GM18517 (cell line): ENCODE data around the gene IL4I1.

Experiments used
- ATAC-seq: cut with Tn5 transposase; IDR thresholded peaks from one replicate; pipeline ENCODE4 v1.9.1; 2021; ENCODE audit warnings: mild to moderate bottlenecking, moderate library complexity; ENCODE audit not compliant: unreplicated experiment

IL4I1 gene

DNA sequence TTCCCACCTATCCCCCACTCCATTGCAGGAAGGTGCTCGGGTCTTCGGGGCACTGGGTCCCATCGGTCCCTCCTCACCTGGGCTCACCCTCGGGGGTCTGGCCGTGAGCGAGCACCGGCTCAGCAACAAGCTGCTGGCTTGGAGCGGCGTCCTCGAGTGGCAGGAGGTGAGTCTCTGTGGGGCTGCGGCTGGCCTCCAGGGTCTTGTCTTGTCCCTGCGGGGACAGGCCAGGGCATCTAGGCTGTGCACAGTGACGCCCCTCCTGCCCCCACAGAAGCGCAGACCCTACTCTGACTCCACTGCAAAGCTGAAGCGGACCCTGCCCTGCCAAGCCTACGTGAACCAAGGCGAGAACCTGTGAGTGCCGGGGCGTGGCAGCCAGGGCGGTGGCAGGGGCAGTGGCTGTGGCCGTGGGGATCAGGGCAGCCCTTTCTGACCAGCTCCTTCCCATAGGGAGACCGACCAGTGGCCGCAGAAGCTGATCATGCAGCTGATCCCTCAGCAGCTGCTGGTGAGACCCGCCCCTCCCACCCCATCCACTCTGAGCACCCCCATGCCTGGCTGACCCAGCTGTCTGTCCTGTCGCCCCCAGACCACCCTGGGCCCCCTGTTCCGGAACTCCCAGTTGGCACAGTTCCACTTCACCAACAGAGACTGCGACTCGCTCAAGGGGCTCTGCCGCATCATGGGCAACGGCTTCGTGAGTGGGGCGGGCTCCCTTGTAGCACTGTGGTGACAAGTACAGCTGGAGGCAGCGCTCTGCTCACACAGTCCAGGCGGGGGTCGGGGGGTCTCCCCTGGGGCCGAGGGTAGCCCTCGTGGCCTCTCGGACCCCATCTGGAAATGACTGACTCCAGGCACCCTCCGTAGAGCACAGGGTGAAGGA lies 42.1 kb downstream of the IL4I1 start:
- ATAC-seq, result no peak

DNA sequence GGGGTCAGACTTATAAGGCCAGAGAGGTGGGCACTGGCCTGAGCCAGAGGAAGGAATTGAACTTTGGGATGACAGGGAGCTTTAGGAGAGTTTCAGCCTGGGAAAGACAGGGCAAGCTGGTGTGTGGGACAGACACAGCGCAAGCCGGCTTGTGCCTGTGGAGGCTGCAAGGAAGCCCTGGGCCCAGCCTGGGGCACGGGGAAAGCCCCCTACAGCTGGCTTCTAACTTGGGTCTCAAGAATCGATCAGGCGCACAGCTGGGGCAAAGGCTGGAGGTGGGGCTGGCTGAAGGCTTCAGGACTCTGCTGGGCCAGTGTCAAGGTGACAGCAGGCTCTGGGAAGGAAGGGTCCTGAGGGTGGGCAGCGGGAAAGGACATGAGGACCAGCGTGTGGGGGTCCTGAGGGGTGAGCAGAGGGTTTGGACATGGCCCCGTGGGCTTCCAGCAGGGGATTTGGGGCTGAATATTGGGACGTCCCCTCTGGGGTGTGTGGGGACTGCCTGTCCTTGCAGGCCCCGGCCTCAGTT lies 42.8 kb downstream of the IL4I1 start:
- no peak for ATAC-seq

DNA sequence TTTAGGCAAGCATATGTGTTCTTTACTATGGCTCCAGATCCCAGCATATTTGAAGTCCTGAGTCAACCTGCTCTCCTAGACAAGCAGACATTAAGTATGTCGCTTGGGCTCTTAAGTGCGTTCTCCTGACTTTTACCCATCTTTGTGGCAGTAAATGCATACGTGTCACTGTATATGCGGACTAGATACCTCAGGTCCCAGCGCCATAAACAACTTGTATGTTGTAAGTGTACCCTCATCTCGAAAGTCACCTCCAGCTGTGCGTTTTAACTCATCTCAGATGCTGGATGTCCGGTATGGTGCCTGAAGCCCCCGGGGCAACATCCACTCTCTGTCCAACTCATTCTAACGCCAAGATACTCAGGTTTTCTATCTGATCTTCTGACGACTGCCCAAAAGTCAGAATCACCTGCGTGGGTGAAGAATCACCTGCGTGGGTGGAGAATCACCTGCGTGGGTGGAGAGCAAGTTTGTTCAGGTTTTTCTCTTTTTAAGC lies 44.0 kb downstream of the IL4I1 start:
- no peak for ATAC-seq

DNA sequence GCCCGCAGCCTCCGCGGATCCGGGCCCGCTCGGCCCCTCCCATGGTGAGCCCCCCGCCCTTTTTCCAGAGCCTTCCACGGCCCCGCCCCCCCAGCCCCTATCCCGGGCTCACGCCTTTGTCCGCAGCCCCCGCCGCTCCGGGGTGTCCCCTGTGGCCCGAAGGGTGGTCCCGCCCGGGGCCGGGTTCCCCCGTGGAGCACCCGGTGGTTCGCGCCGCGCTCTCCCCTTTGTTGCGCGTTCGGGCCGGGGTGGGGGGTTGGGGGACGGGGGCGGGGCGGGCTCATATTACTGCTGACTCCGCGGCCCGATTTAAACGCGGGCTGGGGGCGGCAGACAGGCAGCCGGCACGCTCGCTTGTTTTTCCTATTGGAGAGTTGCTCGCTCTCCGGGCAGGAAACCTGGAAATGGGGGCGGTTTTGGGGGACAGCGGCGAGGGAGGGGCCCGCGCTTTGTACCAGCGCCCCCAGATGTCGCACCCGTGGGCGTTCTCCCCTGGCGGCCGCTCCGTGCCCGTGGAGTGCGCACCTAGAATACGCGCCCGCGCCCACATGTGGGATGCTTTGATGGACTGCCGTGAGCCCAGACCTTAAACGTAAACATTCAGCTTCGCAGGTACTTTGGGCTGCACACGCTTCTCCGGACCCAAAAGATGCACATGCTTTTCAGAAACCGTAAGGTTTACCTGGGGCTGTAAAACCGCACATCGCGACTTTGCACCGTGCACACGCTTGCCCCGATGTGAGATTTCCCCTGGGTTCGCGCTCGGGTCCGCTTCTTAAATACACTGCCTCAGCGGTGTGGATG lies 45.0 kb downstream of the IL4I1 start:
- ATAC-seq, result no peak

DNA sequence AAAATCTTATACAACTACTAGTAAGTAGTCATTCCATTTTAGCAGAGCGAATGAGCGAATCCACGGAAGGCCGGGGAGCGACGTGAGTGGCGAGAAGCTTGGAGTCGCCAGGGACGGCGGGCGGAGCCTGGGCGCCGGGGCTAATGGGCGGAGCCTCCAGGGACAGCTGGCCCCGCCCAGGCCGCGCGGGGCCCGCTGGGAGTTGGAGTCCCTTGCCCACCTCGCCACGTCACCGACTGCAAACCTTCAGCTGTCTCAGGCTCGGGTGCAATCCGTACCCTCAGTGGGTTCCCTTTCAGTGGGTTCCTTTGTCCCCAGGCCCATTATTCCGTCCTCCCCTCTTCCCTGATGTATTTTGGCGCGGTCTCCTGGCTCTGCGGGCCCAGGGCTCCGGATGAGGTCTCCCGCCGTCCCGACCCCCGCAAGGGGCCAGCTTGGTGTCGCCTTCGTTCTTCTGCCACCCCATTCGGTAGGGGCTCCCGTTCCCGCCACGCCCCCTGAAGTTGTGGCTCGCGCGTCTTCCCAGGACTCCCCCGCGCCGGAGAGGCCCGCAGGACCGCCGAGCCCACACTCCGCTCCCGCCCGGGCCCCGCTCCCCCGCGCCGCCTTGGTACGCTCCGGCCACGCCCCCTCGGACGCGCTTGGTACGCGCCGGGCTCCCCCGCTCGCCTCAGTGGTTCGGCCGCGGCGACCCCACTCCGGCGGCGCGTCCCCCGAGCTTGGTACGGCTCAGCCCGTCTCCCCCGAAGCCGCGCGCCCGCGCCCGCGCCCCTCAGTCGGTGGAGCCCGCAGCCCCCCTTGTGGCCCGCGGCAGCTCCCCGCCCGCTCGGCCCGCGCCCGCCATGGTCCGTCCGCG lies 46.0 kb downstream of the IL4I1 start, which contains the start of gene PTOV1:
Gene PTOV1, plus strand, starts transcription at position 673 of the 856 bp plus-strand sequence.
- peak; percentile 63 for ATAC-seq

DNA sequence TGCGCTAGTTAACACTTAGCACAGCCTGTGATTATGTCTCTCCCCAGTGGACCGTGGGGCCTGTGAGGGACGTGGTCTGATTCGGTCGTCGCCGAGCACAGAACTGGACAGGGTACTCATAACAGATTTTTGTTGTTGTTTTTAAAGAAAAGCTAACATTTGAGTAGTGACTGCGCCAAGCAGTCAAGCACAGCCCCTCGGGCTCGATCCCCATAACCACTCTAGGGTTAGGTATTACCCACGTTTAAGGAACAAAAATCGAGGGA lies 46.5 kb downstream of the IL4I1 start:
- ATAC-seq, result peak; percentile 20

DNA sequence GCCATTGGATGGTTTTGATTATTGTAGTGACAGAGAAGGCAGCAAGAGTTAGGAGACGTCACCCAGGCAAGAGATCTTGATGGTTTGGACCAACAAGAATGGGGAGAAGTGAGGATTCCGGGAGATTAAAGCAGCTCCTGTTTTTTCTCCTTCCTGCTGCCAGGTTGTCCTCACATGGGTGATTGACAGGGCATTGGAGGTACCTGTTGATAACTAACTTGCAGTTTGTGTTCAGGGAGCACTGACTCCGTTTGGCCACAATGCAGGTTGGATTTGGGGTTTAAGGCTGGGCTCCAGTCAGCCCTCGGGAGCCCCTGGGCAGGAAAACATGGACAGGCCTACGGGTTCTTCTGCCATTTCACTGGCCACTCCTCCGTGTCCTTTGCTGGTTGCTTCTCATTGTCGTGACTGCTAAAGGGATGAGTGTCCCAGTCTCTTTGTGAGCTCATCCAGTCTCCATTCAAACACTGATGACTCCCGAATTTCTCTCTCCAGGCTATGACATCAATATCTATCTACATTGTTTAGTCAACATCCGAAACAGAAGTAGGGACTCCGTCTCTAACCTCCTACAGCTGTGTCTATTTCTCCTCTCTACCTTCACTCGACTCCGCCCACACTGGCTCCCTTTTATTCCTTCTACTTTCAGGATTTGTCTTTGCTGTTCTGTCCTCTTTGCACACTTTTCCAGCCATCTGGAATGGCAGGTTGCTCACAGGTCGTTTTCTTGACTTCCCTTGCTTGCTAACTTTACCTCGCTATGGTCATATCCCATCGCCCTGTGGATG lies 47.1 kb downstream of the IL4I1 start:
- ATAC-seq, result no peak

DNA sequence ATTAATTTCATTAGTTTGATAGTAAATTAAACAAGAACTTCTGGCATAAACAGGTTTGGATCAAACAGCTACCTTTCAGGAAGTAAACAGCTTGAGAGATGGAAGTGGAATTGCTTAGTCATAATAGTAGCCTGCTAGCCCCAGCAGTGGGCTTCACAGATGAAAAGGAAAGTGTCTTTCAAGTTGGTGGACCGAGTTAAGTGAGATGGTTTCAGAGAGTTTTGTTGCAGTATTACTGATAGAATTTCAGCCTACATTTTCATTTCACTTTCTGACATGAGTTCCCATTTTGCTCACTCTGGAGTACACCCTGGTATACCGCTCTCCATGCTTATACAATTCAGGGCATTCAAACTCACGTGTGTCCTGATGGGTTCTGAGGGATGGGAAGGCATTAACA lies 47.7 kb downstream of the IL4I1 start:
- no peak for ATAC-seq

DNA sequence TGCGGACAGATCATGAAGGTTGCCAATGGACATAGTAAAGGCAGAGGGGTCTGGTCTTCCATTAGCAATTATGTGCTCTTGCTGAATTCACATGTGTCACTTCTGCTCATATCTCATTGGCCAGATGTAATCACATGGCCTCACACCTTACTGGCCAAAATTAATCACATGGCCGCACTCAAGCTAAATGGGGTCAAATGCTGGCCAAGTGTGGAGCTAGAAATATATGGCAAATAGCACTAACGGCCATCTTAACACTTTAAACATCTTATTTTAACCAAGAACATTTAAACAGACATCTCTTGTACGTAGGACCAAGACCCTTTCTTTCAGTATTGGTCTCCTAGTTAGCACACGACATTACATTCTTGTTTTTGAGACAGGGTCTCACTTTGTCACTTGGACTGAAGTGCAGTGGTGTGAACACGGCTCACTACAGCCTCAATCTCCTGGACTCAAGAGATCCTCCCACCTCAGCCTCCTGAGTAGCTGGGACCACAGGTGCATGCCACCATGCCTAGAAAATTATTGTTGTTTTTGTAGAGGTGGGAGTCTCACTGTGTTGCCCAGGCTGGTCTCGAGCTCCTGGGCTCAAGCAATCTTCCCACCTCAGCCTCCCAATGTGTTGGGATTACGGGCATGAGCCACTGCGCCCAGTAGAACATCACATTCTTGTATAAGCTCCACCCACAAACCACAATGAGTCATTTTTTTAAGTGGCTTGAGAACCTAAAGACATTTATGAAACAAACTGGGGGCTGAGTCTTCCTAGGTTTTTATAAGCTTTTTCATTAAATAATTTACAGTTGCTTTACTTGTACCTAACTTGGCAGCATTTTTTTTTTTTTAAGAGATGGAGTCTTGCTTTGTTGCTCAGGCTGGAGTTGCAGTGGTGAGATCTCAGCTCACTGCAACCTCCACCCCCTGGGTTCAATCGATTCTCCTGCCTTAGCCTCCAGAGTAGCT lies 48.7 kb downstream of the IL4I1 start:
- no peak for ATAC-seq

DNA sequence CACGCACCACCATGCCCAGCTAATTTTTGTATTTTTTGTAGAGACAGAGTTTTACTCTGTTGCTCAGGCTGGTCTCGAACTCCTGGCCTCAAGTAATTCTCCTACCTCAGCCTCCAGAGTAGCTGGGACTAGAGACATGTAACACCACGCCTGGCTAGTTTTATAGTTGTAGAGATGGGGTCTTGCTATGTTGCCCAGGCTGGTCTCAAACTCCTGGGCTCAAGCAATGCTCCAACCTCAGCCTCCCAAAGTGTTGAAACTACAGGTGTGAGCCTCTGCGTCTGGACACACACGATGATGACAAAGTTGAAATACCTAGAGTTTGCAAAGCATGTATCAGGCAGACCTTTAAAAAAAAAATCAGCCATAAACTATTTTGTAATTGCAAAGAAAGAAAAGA lies 50.3 kb downstream of the IL4I1 start:
- no peak for ATAC-seq

DNA sequence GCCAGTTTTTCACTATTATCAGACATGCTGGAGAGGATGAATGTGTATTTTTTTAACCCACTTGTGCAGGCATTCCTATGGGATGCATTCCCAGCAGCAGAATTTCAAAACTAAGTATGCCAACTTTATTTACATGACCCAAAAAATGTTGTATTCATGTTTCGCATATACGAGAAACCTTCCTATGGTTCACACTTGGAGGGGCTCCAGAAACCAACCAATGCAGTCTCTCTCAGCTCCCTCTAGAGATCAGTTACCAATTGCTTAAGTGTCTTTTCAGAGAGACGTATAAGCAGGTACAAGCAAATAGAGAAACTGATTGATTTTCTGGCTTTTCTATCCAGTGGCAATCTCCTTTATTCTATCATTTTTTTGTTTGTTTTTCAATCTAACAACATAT lies 51.3 kb downstream of the IL4I1 start:
- ATAC-seq, result no peak

DNA sequence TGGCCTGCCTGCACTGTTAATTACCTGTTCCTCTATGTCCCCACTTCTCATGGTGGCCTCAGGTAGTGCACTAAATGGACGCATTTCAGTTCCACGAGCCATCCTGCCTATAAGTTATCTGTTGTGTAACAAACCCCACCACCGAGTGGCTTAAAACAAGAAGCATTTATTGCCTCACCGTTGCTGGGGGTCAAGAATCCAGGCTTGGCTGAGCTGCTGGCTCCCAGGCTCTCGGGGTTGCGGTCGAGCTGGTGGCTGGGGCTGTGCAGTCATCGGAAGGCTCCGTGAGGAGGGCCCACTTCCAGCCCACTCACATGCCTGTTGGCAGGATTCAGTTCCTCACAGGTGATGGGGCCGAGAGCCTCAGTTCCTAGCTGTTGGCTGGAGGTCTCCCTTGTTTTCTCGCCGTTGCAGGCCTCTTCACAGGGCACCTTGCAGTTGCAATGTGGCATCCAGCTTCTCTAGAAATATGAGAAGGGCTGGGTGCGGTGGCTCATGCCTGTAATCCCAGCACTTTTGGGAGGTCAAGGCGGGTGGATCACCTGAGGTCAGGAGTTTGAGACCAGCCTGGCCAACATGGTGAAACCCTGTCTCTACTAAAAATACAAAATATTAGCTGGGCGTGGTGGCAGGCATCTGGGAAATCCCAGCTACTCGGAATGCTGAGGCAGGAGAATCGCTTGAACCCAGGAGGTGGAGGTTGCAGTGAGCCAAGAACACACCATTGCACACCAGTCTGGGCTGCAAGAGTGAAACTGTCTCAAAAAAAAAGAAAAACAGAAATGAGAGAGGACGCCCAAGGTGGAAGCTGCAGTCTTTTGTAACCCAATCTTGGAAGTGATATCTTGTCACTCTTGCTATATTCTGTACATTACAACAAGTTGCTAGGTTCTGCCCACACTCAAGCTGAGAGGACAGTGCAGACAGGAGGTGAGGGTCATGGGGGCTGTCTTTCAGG lies 52.3 kb downstream of the IL4I1 start:
- ATAC-seq, result no peak

DNA sequence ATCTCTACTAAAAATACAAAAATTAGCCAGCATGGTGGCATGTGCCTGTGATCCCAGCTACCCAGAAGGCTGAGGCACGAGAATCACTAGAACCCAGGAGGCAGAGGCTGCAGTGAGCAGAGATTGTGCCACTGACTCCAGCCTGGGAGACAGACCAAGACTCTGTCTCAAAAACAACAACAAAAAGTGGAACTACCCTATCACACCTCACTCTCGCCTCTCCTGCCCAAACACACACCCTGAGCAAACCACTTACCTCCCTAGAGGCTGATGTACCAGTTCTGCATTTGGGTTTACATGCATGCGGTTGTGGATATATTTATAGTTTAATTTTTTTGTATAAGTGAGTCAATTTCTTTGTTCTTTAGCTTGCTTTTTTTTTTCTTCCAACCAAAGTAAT lies 53.4 kb downstream of the IL4I1 start:
- no peak for ATAC-seq

DNA sequence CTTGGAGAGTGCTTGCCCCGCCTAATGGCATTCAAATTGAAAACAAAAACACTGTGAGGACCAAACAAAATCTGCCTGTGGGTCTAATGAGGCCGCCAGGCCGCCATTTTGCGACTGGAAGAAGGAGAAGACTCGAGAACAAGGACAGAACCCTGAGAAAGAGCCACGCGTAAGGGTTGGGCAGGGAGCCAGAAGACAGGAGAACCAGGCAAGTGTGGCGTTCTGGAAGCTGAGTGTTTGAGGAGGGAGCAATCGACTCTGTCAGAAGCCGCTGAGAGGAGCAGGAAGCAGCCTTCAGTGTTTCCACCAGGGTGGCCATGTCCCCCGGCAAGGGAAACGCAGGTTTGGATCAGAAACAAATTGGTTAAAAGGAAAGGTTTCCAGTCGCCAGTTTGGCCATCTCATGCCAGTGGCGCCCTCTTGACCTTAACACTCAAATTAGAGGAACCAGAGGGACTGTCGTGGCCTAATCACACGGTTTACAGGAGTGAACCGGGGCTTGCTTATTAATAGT lies 55.9 kb downstream of the IL4I1 start:
- ATAC-seq, result no peak

DNA sequence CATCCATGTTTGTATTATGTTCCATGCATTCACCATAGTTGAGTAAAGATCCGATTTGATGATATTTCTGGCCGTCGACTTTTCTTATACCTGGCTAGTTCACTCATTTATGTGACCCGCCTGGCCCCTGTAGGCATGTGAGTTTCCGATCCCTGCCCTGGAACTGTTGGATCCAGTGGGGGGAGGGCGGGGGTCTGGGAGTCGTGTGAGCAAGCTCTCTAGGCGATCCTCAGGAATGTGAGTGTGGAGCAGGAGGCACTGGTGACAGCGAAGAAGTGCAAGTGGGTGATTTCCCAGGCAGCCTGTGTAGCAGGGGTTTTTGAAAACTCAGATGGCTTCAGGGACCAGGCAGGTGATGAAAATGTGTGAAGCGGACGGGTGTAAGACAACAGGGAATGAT lies 56.4 kb downstream of the IL4I1 start:
- no peak for ATAC-seq

DNA sequence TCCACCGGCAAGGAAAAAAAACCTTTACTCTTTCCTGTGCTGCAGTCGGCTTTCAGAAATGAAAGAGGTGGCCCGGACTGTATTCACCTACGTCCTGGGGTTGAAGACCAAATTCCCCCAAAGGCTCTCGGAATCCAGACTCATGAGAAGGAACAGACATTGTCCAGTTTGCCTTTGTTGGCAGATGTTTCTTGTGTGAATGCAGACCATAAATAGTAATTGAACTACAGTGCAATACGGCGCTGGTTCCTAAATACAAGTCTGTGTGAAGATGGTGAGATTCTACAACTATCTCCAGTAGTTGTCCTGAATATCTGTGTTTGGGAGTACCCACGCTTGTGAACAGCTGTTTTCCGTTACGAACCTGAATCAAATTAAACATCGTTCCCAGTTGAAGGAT lies 57.0 kb downstream of the IL4I1 start:
- no peak for ATAC-seq
